SK-N-SH treated with all-trans-retinoic acid at 6 μM for 48 hours (cell line): ENCODE results near the gene TOP3A.
A peak's percentile ranks its signal among the peaks of the same experiment; 100 is the strongest.

Experiments
- ATAC-seq: fragments of 200-7000 bp; cut with Tn5 transposase; 3 replicates; pipeline ENCODE4 v1.9.1; 2020; ENCODE audit warnings: mild to moderate bottlenecking, moderate library complexity
- ARNTL ChIP-seq: fragments of 450-650 bp; formaldehyde crosslinking; IDR thresholded peaks from 2 replicates; pipeline ENCODE4 v1.5.0; 2020; ENCODE audit warnings: low read depth, mild to moderate bottlenecking, moderate library complexity, borderline replicate concordance
- BACH2 ChIP-seq: fragments of 250-450 bp; sonication (Bioruptor Pico); IDR thresholded peaks from 2 replicates; pipeline ENCODE4 v1.9.0; 2021; ENCODE audit warnings: mild to moderate bottlenecking, borderline replicate concordance
- CSDC2 ChIP-seq: fragments of 250-450 bp; sonication (Bioruptor Pico); IDR thresholded peaks from 2 replicates; pipeline ENCODE4 v1.5.0; 2020; ENCODE audit warnings: mild to moderate bottlenecking, moderate library complexity
- GLIS3 ChIP-seq: fragments of 250-450 bp; sonication (Bioruptor Pico); IDR thresholded peaks from 2 replicates; pipeline ENCODE4 v1.5.0; 2020; ENCODE audit warnings: mild to moderate bottlenecking, moderate library complexity
- ISL1 ChIP-seq: fragments of 250-450 bp; sonication (Bioruptor Pico); IDR thresholded peaks from 2 replicates; pipeline ENCODE4 v2.1.2; 2022; ENCODE audit warnings: mild to moderate bottlenecking, moderate library complexity
- OSR1 ChIP-seq: fragments of 250-450 bp; sonication (Bioruptor Pico); IDR thresholded peaks from 2 replicates; pipeline ENCODE4 v1.8.0; 2022; ENCODE audit warnings: moderate library complexity, mild to moderate bottlenecking, inconsistent platforms
- PATZ1 ChIP-seq: fragments of 250-450 bp; sonication (Bioruptor Pico); IDR thresholded peaks from 2 replicates; pipeline ENCODE4 v1.8.0; 2020; ENCODE audit warnings: mild to moderate bottlenecking, moderate library complexity, borderline replicate concordance
- PPARA ChIP-seq: fragments of 250-450 bp; sonication (Bioruptor Pico); IDR thresholded peaks from 2 replicates; pipeline ENCODE4 v1.5.0; 2020; ENCODE audit warnings: mild to moderate bottlenecking, borderline replicate concordance
- RARB ChIP-seq: fragments of 250-450 bp; sonication (Bioruptor Pico); IDR thresholded peaks from 2 replicates; pipeline ENCODE4 v1.8.0; 2021; ENCODE audit warnings: mild to moderate bottlenecking, moderate library complexity
- SNAI2 ChIP-seq: fragments of 250-450 bp; sonication (Bioruptor Pico); IDR thresholded peaks from 2 replicates; pipeline ENCODE4 v1.5.0; 2020; ENCODE audit warnings: mild to moderate bottlenecking, moderate library complexity
- TCF4 ChIP-seq: fragments of 250-450 bp; sonication (Bioruptor Pico); IDR thresholded peaks from 2 replicates; pipeline ENCODE4 v1.8.0; 2021; ENCODE audit warnings: mild to moderate bottlenecking, moderate library complexity, borderline replicate concordance
- TOX ChIP-seq: fragments of 250-450 bp; sonication (Bioruptor Pico); IDR thresholded peaks from 2 replicates; pipeline ENCODE4 v1.8.0; 2021; ENCODE audit warnings: mild to moderate bottlenecking, moderate library complexity, borderline replicate concordance
- TSHZ2 ChIP-seq: fragments of 250-450 bp; sonication (Bioruptor Pico); IDR thresholded peaks from 2 replicates; pipeline ENCODE4 v1.5.0; 2020; ENCODE audit warnings: mild to moderate bottlenecking, moderate library complexity
- ZC3H10 ChIP-seq: fragments of 250-450 bp; sonication (Bioruptor Pico); IDR thresholded peaks from 2 replicates; pipeline ENCODE4 v1.5.1; 2021; ENCODE audit warnings: mild to moderate bottlenecking, moderate library complexity
- ZFP3 ChIP-seq: fragments of 250-450 bp; sonication (Bioruptor Pico); IDR thresholded peaks from 2 replicates; pipeline ENCODE4 v1.5.0; 2020; ENCODE audit warnings: mild to moderate bottlenecking, moderate library complexity
- ZFP30 ChIP-seq: fragments of 450-650 bp; formaldehyde crosslinking; IDR thresholded peaks from 2 replicates; pipeline ENCODE4 v1.5.0; 2022; ENCODE audit warnings: mild to moderate bottlenecking, moderate library complexity
- ZNF565 ChIP-seq: fragments of 450-650 bp; formaldehyde crosslinking; conservative IDR thresholded peaks from 2 replicates; pipeline ENCODE4 v1.5.0; 2020; ENCODE audit warnings: low read depth, mild to moderate bottlenecking, moderate library complexity
- ZNF70 ChIP-seq: fragments of 450-650 bp; formaldehyde crosslinking; IDR thresholded peaks from 2 replicates; pipeline ENCODE4 v1.5.0; 2020; ENCODE audit warnings: mild to moderate bottlenecking, moderate library complexity
- TF ChIP-seq, protein P1 (sequence below): fragments of 250-450 bp; sonication (Bioruptor Pico); IDR thresholded peaks from 2 replicates; pipeline ENCODE4 v1.5.1; 2021; ENCODE audit warnings: mild to moderate bottlenecking, moderate library complexity
- TF ChIP-seq, protein P2 (sequence below): fragments of 250-450 bp; sonication (Bioruptor Pico); IDR thresholded peaks from 2 replicates; pipeline ENCODE4 v1.8.0; 2021; ENCODE audit warnings: low read depth, mild to moderate bottlenecking, moderate library complexity, borderline replicate concordance
- TF ChIP-seq, protein P3 (sequence below): fragments of 250-450 bp; sonication (Bioruptor Pico); IDR thresholded peaks from 2 replicates; pipeline ENCODE4 v1.5.1; 2020; ENCODE audit warnings: low read depth, mild to moderate bottlenecking, moderate library complexity

Gene TOP3A

DNA sequence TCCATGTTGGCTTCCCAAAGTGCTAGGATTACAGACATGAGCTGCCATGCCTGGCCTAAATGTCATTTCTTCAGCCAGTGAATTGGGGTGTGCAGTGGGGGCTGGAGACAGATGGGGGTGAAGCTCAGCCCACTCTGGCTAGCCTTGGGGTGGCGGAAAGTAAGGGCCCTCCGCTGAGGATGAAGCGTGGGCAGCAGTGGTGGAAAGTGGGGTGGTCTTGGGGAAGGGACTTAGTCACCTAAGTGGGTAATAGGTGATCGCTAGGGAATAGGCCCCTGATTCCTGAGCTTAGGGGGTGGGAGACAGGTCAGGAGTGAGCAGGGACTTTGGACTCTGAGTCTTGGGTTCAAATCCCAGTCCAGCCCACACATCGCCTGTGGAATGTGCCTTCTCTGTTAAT lies 87.2 kb downstream of the TOP3A start:
- TF ChIP-seq OSR1 (CRISPR knock-in tag) (no peak), ARNTL (no peak), ZC3H10 (no peak), BACH2 (CRISPR knock-in tag) (no peak), ZFP3 (CRISPR knock-in tag) (no peak), CSDC2 (CRISPR knock-in tag) (no peak), PATZ1 (CRISPR knock-in tag) (no peak), TCF4 (CRISPR knock-in tag) (no peak)
- TF ChIP-seq, protein P1, sequence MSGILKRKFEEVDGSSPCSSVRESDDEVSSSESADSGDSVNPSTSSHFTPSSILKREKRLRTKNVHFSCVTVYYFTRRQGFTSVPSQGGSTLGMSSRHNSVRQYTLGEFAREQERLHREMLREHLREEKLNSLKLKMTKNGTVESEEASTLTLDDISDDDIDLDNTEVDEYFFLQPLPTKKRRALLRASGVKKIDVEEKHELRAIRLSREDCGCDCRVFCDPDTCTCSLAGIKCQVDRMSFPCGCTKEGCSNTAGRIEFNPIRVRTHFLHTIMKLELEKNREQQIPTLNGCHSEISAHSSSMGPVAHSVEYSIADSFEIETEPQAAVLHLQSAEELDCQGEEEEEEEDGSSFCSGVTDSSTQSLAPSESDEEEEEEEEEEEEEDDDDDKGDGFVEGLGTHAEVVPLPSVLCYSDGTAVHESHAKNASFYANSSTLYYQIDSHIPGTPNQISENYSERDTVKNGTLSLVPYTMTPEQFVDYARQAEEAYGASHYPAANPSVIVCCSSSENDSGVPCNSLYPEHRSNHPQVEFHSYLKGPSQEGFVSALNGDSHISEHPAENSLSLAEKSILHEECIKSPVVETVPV (CRISPR knock-in tag), result no peak
- TF ChIP-seq, protein P2, sequence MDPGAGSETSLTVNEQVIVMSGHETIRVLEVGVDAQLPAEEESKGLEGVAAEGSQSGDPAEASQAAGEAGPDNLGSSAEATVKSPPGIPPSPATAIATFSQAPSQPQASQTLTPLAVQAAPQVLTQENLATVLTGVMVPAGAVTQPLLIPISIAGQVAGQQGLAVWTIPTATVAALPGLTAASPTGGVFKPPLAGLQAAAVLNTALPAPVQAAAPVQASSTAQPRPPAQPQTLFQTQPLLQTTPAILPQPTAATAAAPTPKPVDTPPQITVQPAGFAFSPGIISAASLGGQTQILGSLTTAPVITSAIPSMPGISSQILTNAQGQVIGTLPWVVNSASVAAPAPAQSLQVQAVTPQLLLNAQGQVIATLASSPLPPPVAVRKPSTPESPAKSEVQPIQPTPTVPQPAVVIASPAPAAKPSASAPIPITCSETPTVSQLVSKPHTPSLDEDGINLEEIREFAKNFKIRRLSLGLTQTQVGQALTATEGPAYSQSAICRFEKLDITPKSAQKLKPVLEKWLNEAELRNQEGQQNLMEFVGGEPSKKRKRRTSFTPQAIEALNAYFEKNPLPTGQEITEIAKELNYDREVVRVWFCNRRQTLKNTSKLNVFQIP (CRISPR knock-in tag), result no peak
- ATAC-seq, result no peak

- no peak for TF ChIP-seq TOX (CRISPR knock-in tag)
- TF ChIP-seq ZFP3 (CRISPR knock-in tag), result no peak
- TF ChIP-seq, protein P3, sequence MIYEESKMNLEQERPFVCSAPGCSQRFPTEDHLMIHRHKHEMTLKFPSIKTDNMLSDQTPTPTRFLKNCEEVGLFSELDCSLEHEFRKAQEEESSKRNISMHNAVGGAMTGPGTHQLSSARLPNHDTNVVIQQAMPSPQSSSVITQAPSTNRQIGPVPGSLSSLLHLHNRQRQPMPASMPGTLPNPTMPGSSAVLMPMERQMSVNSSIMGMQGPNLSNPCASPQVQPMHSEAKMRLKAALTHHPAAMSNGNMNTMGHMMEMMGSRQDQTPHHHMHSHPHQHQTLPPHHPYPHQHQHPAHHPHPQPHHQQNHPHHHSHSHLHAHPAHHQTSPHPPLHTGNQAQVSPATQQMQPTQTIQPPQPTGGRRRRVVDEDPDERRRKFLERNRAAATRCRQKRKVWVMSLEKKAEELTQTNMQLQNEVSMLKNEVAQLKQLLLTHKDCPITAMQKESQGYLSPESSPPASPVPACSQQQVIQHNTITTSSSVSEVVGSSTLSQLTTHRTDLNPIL, result no peak
- no peak for TF ChIP-seq ZNF565 (CRISPR knock-in tag)
- no peak for TF ChIP-seq ZFP30 (CRISPR knock-in tag)
- TF ChIP-seq OSR1 (CRISPR knock-in tag), result no peak
- TF ChIP-seq TSHZ2 (CRISPR knock-in tag), result no peak
- TF ChIP-seq PPARA, result no peak
- no peak for TF ChIP-seq SNAI2 (CRISPR knock-in tag)
- no peak for TF ChIP-seq GLIS3 (CRISPR knock-in tag)
- TF ChIP-seq ZC3H10, result no peak
- no peak for TF ChIP-seq CSDC2 (CRISPR knock-in tag)
- TF ChIP-seq, protein P1 (CRISPR knock-in tag), result no peak
- TF ChIP-seq ZNF70 (CRISPR knock-in tag), result no peak
- no peak for TF ChIP-seq ISL1
- TF ChIP-seq RARB (CRISPR knock-in tag), result no peak
- TF ChIP-seq, protein P2 (CRISPR knock-in tag), result no peak
- TF ChIP-seq, all 23 proteins: peak for 0
- ATAC-seq, result peak; percentile 10
Observed at GRCh38 chr17:18226284-18226945, 88.4 kb downstream of the TOP3A start.
